ENCODE data around the gene CCDC28B.
A peak's percentile ranks its signal among the peaks of the same experiment; 100 is the strongest.

CCDC28B gene

GRCh38 chr1:32208891-32209328 lies 8.5 kb downstream of the CCDC28B start, which contains the start of gene DCDC2B:
Gene DCDC2B, plus strand, starts transcription at chr1:32209089. Its CDS starts 5 bp downstream, at chr1:32209094.
- no peak for TF ChIP-seq CTCF (IDR thresholded peaks at IDR 0.05; ENCODE audit: extremely low read depth, missing control alignments)
- DNase-seq (ENCODE audit: low spot score): no peak

GRCh38 chr1:32215629-32216480 lies 15.5 kb downstream of the CCDC28B start:
- peak; percentile 68 for DNase-seq (ENCODE audit: low spot score)

GRCh38 chr1:32216566-32216965 lies 16.2 kb downstream of the CCDC28B start:
- no peak for DNase-seq (ENCODE audit: low spot score)
- no peak for TF ChIP-seq CTCF (IDR thresholded peaks at IDR 0.05; ENCODE audit: extremely low read depth, missing control alignments)

More at GRCh38 chr1:32215629-32216480, 15.5 kb downstream of the CCDC28B start:
- peak; percentile 82 for TF ChIP-seq CTCF (IDR thresholded peaks at IDR 0.05; ENCODE audit: extremely low read depth, missing control alignments)

GRCh38 chr1:32219022-32219421 lies 18.6 kb downstream of the CCDC28B start:
- TF ChIP-seq CTCF (IDR thresholded peaks at IDR 0.05; ENCODE audit: extremely low read depth, missing control alignments): no peak
- no peak for DNase-seq (ENCODE audit: low spot score)

GRCh38 chr1:32220746-32221580 lies 20.6 kb downstream of the CCDC28B start:
- no peak for DNase-seq (ENCODE audit: low spot score)
- TF ChIP-seq CTCF (IDR thresholded peaks at IDR 0.05; ENCODE audit: extremely low read depth, missing control alignments): no peak

GRCh38 chr1:32221581-32221979 lies 21.2 kb downstream of the CCDC28B start:
- TF ChIP-seq CTCF (IDR thresholded peaks at IDR 0.05; ENCODE audit: extremely low read depth, missing control alignments): no peak
- DNase-seq (ENCODE audit: low spot score): no peak
